IMR-90 (cell line): ENCODE results near the gene RAPGEFL1. TPM values are rescaled to one million over a fixed set of nuclear protein-coding genes. Genes with fewer than 3 reads are reported as not detected.

ENCODE experiments used
- ATAC-seq: fragments of 200-7000 bp; cut with Tn5 transposase; 2 replicates; pipeline ENCODE4 v1.9.1; 2020; ENCODE audit warnings: low read depth, mild to moderate bottlenecking, moderate library complexity
- BruUV-seq: library from RNA; stranded (reverse); fragments of 400-500 nt; replicated peaks from 2 replicates; lab custom pipeline; 2021; lab: Mats Ljungman, UMichigan
- CTCF ChIA-PET: fragments of 300-600 bp; formaldehyde crosslinking; extraction: SDS; loops from one replicate; lab custom pipeline; 2021; ENCODE audit warnings: antibody characterized with exemption; lab: Yijun Ruan, JAX
- POLR2A ChIA-PET: fragments of 300-600 bp; sonication (Branson Sonifier 250); formaldehyde crosslinking; loops from one replicate; lab custom pipeline; 2022; ENCODE audit warnings: antibody characterized with exemption; ENCODE audit not compliant: unreplicated experiment; lab: Charles Lee
- DNase-seq: peaks from one replicate; pipeline ENCODE4 v3.0.0; 2013
- H2AFZ ChIP-seq: replicated peaks from 2 replicates; pipeline ENCODE3; 2013; ENCODE audit warnings: low read length, mild to moderate bottlenecking; ENCODE audit not compliant: poor library complexity
- H2AK5ac ChIP-seq: 2 replicates; pipeline ENCODE4 v1.6.1; 2013; ENCODE audit warnings: low read depth, low read length, inconsistent platforms
- H2AK9ac ChIP-seq: replicated peaks from 2 replicates; pipeline ENCODE3; 2013; ENCODE audit warnings: mild to moderate bottlenecking, low read depth, low read length, moderate library complexity; ENCODE audit not compliant: poor library complexity
- H2BK120ac ChIP-seq: 2 replicates; pipeline ENCODE4 v1.6.1; 2013; ENCODE audit warnings: low read depth, low read length, inconsistent platforms
- H2BK15ac ChIP-seq: 3 replicates; pipeline ENCODE4 v1.6.1; 2013; ENCODE audit warnings: low read depth, low read length, inconsistent platforms
- H2BK20ac ChIP-seq: 2 replicates; pipeline ENCODE4 v1.6.1; 2013; ENCODE audit warnings: low read depth, mild to moderate bottlenecking, inconsistent platforms, low read length, moderate library complexity
- H2BK5ac ChIP-seq: 2 replicates; pipeline ENCODE4 v1.6.1; 2013; ENCODE audit warnings: mild to moderate bottlenecking, low read depth, low read length, inconsistent platforms; ENCODE audit not compliant: poor library complexity, severe bottlenecking
- H3K14ac ChIP-seq: replicated peaks from 2 replicates; pipeline ENCODE4 v1.6.1; 2013; ENCODE audit warnings: low read depth, low read length, inconsistent platforms
- H3K18ac ChIP-seq: 2 replicates; pipeline ENCODE4 v1.6.1; 2013; ENCODE audit warnings: low read depth, low read length, control low read depth
- H3K23ac ChIP-seq: 2 replicates; pipeline ENCODE4 v1.6.1; 2013; ENCODE audit warnings: low read depth, low read length, inconsistent platforms
- H3K27ac ChIP-seq: 2 replicates; pipeline ENCODE4 v1.5.1; 2013; ENCODE audit warnings: mild to moderate bottlenecking, control low read depth, low read length; ENCODE audit not compliant: insufficient read depth
- H3K27me3 ChIP-seq: 2 replicates; pipeline ENCODE4 v1.6.1; 2013; ENCODE audit warnings: low read length; ENCODE audit not compliant: control insufficient read depth, insufficient read depth
- H3K36me3 ChIP-seq: 2 replicates; pipeline ENCODE4 v1.6.1; 2013; ENCODE audit warnings: low read length, mixed read lengths; ENCODE audit not compliant: control insufficient read depth, insufficient read depth
- H3K4ac ChIP-seq: 2 replicates; pipeline ENCODE4 v1.6.1; 2013; ENCODE audit warnings: low read depth, low read length, inconsistent platforms
- H3K4me1 ChIP-seq: 2 replicates; pipeline ENCODE4 v1.6.1; 2013; ENCODE audit warnings: low read length, mixed read lengths; ENCODE audit not compliant: control insufficient read depth, insufficient read depth
- H3K4me2 ChIP-seq: 2 replicates; pipeline ENCODE4 v1.6.1; 2013; ENCODE audit warnings: low read depth, mild to moderate bottlenecking, control low read depth, low read length, moderate library complexity
- H3K4me3 ChIP-seq: 2 replicates; pipeline ENCODE4 v1.5.1; 2013; ENCODE audit warnings: low read depth, mild to moderate bottlenecking, control low read depth, low read length, moderate library complexity; ENCODE audit not compliant: insufficient read depth
- H3K56ac ChIP-seq: 2 replicates; pipeline ENCODE4 v1.6.1; 2013; ENCODE audit warnings: low read length, inconsistent platforms; ENCODE audit not compliant: insufficient read depth; ENCODE audit errors: extremely low read depth
- H3K79me1 ChIP-seq, 2 experiments: 2 replicates each; pipeline ENCODE4 v1.6.1; 2013; ENCODE audit warnings: low read length in 2 of 2, inconsistent platforms in 1 of 2, low read depth in 1 of 2
- H3K9ac ChIP-seq: 2 replicates; pipeline ENCODE4 v1.6.1; 2013; ENCODE audit warnings: low read depth, low read length, control low read depth
- H3K9me1 ChIP-seq: 2 replicates; pipeline ENCODE4 v1.6.1; 2013; ENCODE audit warnings: low read length, inconsistent platforms; ENCODE audit not compliant: insufficient read depth
- H3K9me3 ChIP-seq: 2 replicates; pipeline ENCODE4 v1.6.1; 2013; ENCODE audit warnings: low read length; ENCODE audit not compliant: control insufficient read depth, insufficient read depth
- H4K20me1 ChIP-seq: 2 replicates; pipeline ENCODE4 v1.6.1; 2013; ENCODE audit warnings: low read length, inconsistent platforms; ENCODE audit not compliant: insufficient read depth
- H4K5ac ChIP-seq: 2 replicates; pipeline ENCODE4 v1.6.1; 2013; ENCODE audit warnings: mild to moderate bottlenecking, low read depth, low read length, control low read depth
- H4K8ac ChIP-seq, 2 experiments: 2 replicates each; pipeline ENCODE4 v1.6.1; 2013; ENCODE audit warnings: low read depth in 2 of 2, low read length in 2 of 2, control low read depth in 1 of 2, inconsistent platforms in 1 of 2
- H4K91ac ChIP-seq: 2 replicates; pipeline ENCODE4 v1.6.1; 2013; ENCODE audit warnings: low read depth, low read length, inconsistent platforms; ENCODE audit not compliant: insufficient read depth
- BHLHE40 ChIP-seq: fragments of 150-350 bp; IDR thresholded peaks from 2 replicates; pipeline ENCODE4 v1.6.1; 2016; ENCODE audit warnings: mild to moderate bottlenecking, low read depth, low read length
- MXI1 ChIP-seq: IDR thresholded peaks from 2 replicates; pipeline ENCODE4 v1.6.1; 2012; ENCODE audit warnings: low read depth, mild to moderate bottlenecking, low read length, moderate library complexity, borderline replicate concordance
- NFE2L2 ChIP-seq: fragments of 150-350 bp; IDR thresholded peaks from 2 replicates; pipeline ENCODE4 v1.6.1; 2016; ENCODE audit warnings: low read depth, mild to moderate bottlenecking, low read length
- POLR2A ChIP-seq: IDR thresholded peaks from 2 replicates; pipeline ENCODE4 v1.6.1; 2012; ENCODE audit warnings: mild to moderate bottlenecking, low read depth, low read length
- RAD21 ChIP-seq: IDR thresholded peaks from 2 replicates; pipeline ENCODE4 v1.6.1; 2012; ENCODE audit warnings: low read length, improper control_type of control experiment
- SMC3 ChIP-seq: fragments of 150-350 bp; IDR thresholded peaks from 2 replicates; pipeline ENCODE4 v1.6.1; 2016; ENCODE audit warnings: low read depth, mild to moderate bottlenecking, antibody characterized with exemption, low read length, moderate library complexity
- WGBS, 2 experiments: methylation state at CpG; one replicate each; pipeline versions ENCODE4 v1.1.5 to v1.1.7; 2013; ENCODE audit warnings: missing lambda C conversion rate in 2 of 2; ENCODE audit not compliant: insufficient read length in 1 of 2; ENCODE audit errors: extremely low coverage in 2 of 2; 5-methylcytosine and 5-hydroxymethylcytosine counted together
- dilution Hi-C: fragments of 300-500 bp; cut with HindIII; formaldehyde crosslinking; loops from one replicate; pipeline ENCODE4 v1.14.3; 2018; ENCODE audit warnings: low sequenced_read_pairs; ENCODE audit not compliant: unreplicated experiment
- in situ Hi-C: fragments of 300-500 bp; cut with MboI; formaldehyde crosslinking; loops from 3 replicates; pipeline ENCODE4 v1.14.3; 2019; ENCODE audit warnings: low sequenced_read_pairs, inconsistent platforms, mixed read lengths
- intact Hi-C: fragments of 100-400 bp; cut with micrococcal nuclease; formaldehyde crosslinking; loops from 2 replicates; pipeline ENCODE4 v1.10.0; 2022
- polyA plus RNA-seq, 3 experiments: library from polyadenylated mRNA; depleted of rRNA; stranded (reverse); fragments of >200 nt; gene quantifications; 2 replicates each; pipeline ENCODE4 v1.2.3, GENCODE V29; 2012; ENCODE audit warnings: low replicate concordance in 1 of 3
- total RNA-seq: library from RNA; depleted of rRNA; stranded (reverse); fragments of >200 nt; gene quantifications from 2 replicates; pipeline ENCODE4 v1.2.3, GENCODE V29; 2012
- TF ChIP-seq, protein P1 (sequence below): fragments of 150-350 bp; IDR thresholded peaks from 2 replicates; pipeline ENCODE4 v1.6.1; 2017; ENCODE audit warnings: mild to moderate bottlenecking, antibody characterized with exemption, low read length, low read depth
- TF ChIP-seq, protein P2 (sequence below): fragments of 150-350 bp; IDR thresholded peaks from 2 replicates; pipeline ENCODE4 v1.6.1; 2016; ENCODE audit warnings: low read depth, mild to moderate bottlenecking, low read length, moderate library complexity, borderline replicate concordance

Gene RAPGEFL1
- total and polyA plus RNA-seq, 2 of the 4 experiments (the other 2 are of a cell fraction): 0.54 to 5.6 TPM

- Histone ChIP-seq H2AK9ac (no peak overlapping the region), H3K9me1 (peaks cover 9% of the 10 kb centered on the region), H4K91ac (no peak overlapping the region), H2BK5ac (no peak overlapping the region), H3K27ac (no peak overlapping the region), H4K8ac (no peak overlapping the region), H3K23ac (peak overlapping the region; percentile 75), H2BK15ac (no peak overlapping the region), H3K79me1 (peaks cover 46 to 71% of the 10 kb centered on the region in 2 experiments), H3K18ac (no peak overlapping the region), H3K9me3 (no peaks in the 10 kb centered on the region), H3K36me3 (peaks cover 36% of the 10 kb centered on the region), H3K56ac (no peak overlapping the region), H4K5ac (no peak overlapping the region), H4K20me1 (peaks cover 19% of the 10 kb centered on the region), H3K9ac (no peak overlapping the region), H2BK20ac (no peak overlapping the region), H3K4me3 (no peak overlapping the region), H2AK5ac (no peak overlapping the region), H3K4me2 (no peak overlapping the region), H3K27me3 (no peaks in the 10 kb centered on the region), H3K4me1 (no peaks in the 10 kb centered on the region; the same call in 1 of the 2 replicates), H2BK120ac (no peak overlapping the region), H2AFZ (no peak overlapping the region), H3K4ac (no peak overlapping the region), H3K14ac (no peak overlapping the region)
- intact Hi-C loops (no loop called here), in situ Hi-C loops (no loop called here), dilution Hi-C loops (no loop called here)
- ChIA-PET POLR2A (no interaction called here), CTCF (interaction anchor here (1.1 kb wide), 1 partner anchor 10 kb away, joined by 4 read pairs; no protein-coding TSS in a partner anchor)
- BruUV-seq: no TSS peak
- no CpG with 5 or more reads among the region's 3 CpGs for WGBS, 2 experiments
- DNase-seq (no peak), ATAC-seq (no peak)
- no peak for TF ChIP-seq BHLHE40
- TF ChIP-seq RAD21: no peak
- no peak for TF ChIP-seq SMC3
- TF ChIP-seq POLR2A: no peak
- TF ChIP-seq MXI1: no peak
- TF ChIP-seq, protein P1, sequence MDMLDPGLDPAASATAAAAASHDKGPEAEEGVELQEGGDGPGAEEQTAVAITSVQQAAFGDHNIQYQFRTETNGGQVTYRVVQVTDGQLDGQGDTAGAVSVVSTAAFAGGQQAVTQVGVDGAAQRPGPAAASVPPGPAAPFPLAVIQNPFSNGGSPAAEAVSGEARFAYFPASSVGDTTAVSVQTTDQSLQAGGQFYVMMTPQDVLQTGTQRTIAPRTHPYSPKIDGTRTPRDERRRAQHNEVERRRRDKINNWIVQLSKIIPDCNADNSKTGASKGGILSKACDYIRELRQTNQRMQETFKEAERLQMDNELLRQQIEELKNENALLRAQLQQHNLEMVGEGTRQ: no peak
- TF ChIP-seq, protein P2, sequence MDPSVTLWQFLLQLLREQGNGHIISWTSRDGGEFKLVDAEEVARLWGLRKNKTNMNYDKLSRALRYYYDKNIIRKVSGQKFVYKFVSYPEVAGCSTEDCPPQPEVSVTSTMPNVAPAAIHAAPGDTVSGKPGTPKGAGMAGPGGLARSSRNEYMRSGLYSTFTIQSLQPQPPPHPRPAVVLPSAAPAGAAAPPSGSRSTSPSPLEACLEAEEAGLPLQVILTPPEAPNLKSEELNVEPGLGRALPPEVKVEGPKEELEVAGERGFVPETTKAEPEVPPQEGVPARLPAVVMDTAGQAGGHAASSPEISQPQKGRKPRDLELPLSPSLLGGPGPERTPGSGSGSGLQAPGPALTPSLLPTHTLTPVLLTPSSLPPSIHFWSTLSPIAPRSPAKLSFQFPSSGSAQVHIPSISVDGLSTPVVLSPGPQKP: no peak
- TF ChIP-seq NFE2L2: no peak
These were observed 18.7 kb upstream of the RAPGEFL1 start for GRCh38 chr17:40158438-40159013.
